AG09319 (cell line): ENCODE data around the gene BMAL1.

Source experiments
- DNase-seq: peaks from one replicate; pipeline ENCODE4 v3.0.0-alpha.2; 2010; ENCODE audit warnings: low read depth; ENCODE audit errors: extremely low read depth
- CTCF ChIP-seq: IDR thresholded peaks from 2 replicates; pipeline ENCODE4 v1.5.1; 2011; ENCODE audit warnings: low read depth, mild to moderate bottlenecking, inconsistent platforms, low read length, moderate library complexity

BMAL1 gene

GRCh38 chr11:13237761-13238160, 39.8 kb upstream of the BMAL1 start:
- no peak for TF ChIP-seq CTCF
- no peak for DNase-seq

- TF ChIP-seq CTCF: peak; percentile 87
- DNase-seq: no peak
Observed at GRCh38 chr11:13238879-13239514, 38.6 kb upstream of the BMAL1 start.

- DNase-seq: no peak
- no peak for TF ChIP-seq CTCF
Observed at GRCh38 chr11:13242564-13242963, 35.0 kb upstream of the BMAL1 start.

GRCh38 chr11:13247606-13248296, 29.8 kb upstream of the BMAL1 start:
- no peak for TF ChIP-seq CTCF
- DNase-seq: no peak

GRCh38 chr11:13249177-13249576, 28.4 kb upstream of the BMAL1 start:
- no peak for TF ChIP-seq CTCF
- no peak for DNase-seq

- DNase-seq: no peak
- TF ChIP-seq CTCF: peak; percentile 19; the same call in 1 of the 2 replicates
Observed at GRCh38 chr11:13249992-13250391, 27.6 kb upstream of the BMAL1 start.

GRCh38 chr11:13251966-13252365, 25.6 kb upstream of the BMAL1 start:
- no peak for DNase-seq
- TF ChIP-seq CTCF: no peak
